Mesodermal cell (in vitro differentiated cells): ENCODE data around the gene PPP5C.

Experiments used
- H3K27ac ChIP-seq: 2 replicates; pipeline ENCODE4 v1.7.0; 2013; ENCODE audit warnings: mild to moderate bottlenecking, low read depth, low read length, moderate library complexity; ENCODE audit not compliant: severe bottlenecking
- H3K36me3 ChIP-seq: 2 replicates; pipeline ENCODE4 v1.7.1; 2013; ENCODE audit warnings: mild to moderate bottlenecking, low read length, moderate library complexity; ENCODE audit not compliant: control insufficient read depth, insufficient read depth
- H3K4me1 ChIP-seq: one replicate; pipeline ENCODE4 v1.7.1; 2013; ENCODE audit warnings: mild to moderate bottlenecking, low read length; ENCODE audit not compliant: insufficient read depth, control insufficient read depth, poor library complexity, severe bottlenecking
- H3K4me3 ChIP-seq: 2 replicates; pipeline ENCODE4 v1.7.0; 2013; ENCODE audit warnings: low read length, control low read depth, mild to moderate bottlenecking; ENCODE audit not compliant: insufficient read depth, poor library complexity, severe bottlenecking; ENCODE audit errors: extremely low read depth
- H3K9me3 ChIP-seq: 2 replicates; pipeline ENCODE4 v1.7.1; 2013; ENCODE audit warnings: mild to moderate bottlenecking, low read length, moderate library complexity; ENCODE audit not compliant: control insufficient read depth
- WGBS, 2 experiments: methylation state at CpG; one replicate each; pipeline ENCODE4 v1.1.5; 2013; ENCODE audit warnings: missing lambda C conversion rate in 2 of 2; ENCODE audit not compliant: insufficient coverage in 2 of 2; 5-methylcytosine and 5-hydroxymethylcytosine counted together

Gene PPP5C

DNA sequence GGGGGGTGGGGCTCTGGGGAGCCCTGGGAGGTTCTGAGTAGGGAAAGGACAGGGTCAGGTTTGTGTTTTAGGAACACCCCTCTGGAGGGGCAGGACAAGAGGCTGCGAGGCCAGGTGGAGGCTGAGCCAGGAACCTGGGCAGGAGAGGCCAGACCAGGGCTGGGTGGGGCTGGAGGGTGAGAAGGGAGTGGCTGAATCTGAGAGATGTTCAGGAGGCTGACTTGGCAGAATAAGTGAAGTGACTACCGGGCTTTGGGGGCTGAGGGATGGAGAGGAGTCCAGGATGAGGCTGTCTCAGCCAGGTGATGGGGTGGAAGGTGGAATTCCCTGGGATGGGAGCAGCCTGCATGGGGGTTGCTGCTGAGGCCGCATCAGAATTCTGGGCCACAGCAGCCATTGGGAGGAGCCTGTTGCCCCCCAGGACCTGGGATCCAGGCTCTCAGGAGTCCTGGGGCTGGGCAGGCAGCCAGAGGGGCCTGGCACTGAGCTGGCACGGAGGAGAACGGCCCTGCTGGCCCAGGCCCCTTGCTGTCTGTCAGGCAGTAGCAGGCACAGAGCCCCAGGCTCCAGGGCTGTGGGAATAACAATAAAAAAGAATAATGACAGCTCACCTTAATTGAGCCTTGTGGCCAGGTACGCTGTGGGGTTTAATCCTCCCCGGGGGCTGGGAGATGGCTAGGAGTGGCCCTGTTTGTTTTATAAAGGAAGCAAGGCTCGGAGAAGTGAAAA lies 3.3 kb downstream of the PPP5C start:
- H3K4me1 ChIP-seq = peaks cover 33% of the 10 kb centered on the region
- peaks cover 39% of the 10 kb centered on the region for H3K36me3 ChIP-seq
- WGBS, 2 experiments = 80 to 90% methylated on average over 5 to 7 of the region's 8 CpGs
- H3K27ac ChIP-seq = no peak overlapping the region
- H3K9me3 ChIP-seq = no peaks in the 10 kb centered on the region
- no peak overlapping the region for H3K4me3 ChIP-seq

DNA sequence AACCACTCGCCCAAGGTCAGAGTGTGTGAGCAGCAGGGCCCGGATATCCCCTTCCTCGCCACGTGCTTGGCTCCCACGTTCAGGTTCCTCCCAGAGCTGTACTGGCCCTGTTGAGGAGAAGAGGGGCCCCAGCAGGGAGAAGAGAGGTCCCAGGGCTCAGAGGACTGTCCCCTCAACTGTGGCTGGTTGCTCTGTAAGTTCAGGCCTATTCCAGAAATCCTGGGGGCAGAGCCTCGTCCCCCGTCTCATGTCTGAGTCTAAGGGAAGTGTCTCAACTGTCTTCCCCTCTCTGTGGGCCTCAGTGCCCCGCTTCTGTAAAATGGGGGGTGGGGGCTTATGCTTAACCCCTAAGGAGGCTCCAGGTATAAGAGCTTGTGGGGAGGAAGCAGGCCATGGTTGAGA lies 3.9 kb downstream of the PPP5C start:
- Histone ChIP-seq H3K4me1 (peaks cover 38% of the 10 kb centered on the region), H3K27ac (no peak overlapping the region), H3K36me3 (peaks cover 45% of the 10 kb centered on the region), H3K9me3 (no peaks in the 10 kb centered on the region), H3K4me3 (no peak overlapping the region)
- 72 to 84% methylated on average over 6 to 7 of the region's 8 CpGs for WGBS, 2 experiments

DNA sequence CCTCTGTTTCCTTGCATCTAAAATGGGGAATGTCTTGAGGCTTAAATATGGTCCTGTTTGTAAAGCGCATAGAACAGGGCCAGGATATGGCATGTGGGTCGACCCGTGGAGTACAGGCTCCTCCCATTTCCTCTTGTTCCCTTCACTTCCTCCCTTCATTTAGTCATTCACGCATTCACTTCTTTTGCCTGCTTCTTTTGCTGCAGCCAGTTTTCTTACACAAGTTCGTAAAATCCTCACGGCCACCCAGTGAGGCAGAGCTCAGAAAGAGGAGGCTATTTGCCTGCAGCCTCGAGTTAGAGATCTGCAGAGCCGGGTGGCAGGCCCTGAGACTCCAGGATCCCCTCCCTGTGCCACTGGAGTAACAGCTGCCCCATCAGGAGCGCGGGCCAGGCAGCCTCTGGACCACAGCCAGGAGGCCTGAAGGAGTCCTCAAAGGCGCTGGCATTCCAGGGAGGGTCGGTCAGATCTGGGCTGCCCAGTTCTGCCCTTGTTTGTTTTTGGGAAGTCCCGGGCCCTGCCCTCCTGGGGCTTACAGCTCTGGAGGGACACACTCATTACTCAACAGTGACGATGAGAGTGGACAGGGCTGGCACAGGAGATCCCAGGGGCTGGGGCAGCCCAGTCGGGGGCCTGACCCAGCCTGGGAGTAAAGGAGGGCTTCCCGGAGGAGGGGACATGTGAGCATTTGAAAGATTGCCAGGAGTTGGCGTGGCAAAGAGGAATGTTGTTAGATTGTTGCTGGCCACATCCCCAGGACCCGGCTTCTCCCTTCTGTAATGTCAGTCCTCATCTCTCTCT lies 4.6 kb downstream of the PPP5C start:
- Histone ChIP-seq H3K36me3 (peaks cover 52% of the 10 kb centered on the region), H3K4me3 (no peak overlapping the region), H3K9me3 (no peaks in the 10 kb centered on the region), H3K27ac (no peak overlapping the region), H3K4me1 (peaks cover 38% of the 10 kb centered on the region)
- WGBS, 2 experiments = 80 to 84% methylated on average over 14 to 15 of the region's 18 CpGs

DNA sequence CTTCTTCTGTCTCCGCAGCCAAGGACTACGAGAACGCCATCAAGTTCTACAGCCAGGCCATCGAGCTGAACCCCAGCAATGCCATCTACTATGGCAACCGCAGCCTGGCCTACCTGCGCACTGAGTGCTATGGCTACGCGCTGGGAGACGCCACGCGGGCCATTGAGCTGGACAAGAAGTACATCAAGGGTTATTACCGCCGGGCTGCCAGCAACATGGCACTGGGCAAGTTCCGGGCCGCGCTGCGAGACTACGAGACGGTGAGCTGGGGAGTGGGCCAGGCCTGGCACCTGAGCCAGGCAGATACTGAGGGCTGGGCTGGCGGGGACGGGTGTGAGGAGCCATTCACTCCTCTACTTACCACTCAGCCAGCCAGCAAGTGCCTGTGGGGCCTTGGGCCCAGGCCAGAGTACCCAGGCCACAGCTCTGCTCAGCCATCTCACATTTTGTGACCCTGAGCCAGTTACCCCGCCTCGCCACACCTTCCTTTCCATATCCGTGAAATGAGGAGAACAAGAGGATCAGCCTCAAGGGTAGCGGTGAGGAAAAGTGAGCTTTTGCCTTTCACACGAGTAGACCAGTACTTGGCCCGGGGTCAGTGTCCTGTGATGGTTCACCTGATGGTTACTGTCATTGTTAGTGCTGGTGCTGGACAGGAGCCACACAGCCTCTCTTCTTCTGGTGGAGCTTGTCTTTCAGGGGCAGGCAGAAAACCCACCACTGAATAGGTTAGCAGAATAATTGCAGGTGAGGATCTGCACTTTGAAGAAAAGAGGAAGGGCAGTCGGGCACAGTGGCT lies 7.0 kb downstream of the PPP5C start:
- 96% methylated on average over 25 to 28 of the region's 28 CpGs for WGBS, 2 experiments
- peaks cover 68% of the 10 kb centered on the region for H3K36me3 ChIP-seq

DNA sequence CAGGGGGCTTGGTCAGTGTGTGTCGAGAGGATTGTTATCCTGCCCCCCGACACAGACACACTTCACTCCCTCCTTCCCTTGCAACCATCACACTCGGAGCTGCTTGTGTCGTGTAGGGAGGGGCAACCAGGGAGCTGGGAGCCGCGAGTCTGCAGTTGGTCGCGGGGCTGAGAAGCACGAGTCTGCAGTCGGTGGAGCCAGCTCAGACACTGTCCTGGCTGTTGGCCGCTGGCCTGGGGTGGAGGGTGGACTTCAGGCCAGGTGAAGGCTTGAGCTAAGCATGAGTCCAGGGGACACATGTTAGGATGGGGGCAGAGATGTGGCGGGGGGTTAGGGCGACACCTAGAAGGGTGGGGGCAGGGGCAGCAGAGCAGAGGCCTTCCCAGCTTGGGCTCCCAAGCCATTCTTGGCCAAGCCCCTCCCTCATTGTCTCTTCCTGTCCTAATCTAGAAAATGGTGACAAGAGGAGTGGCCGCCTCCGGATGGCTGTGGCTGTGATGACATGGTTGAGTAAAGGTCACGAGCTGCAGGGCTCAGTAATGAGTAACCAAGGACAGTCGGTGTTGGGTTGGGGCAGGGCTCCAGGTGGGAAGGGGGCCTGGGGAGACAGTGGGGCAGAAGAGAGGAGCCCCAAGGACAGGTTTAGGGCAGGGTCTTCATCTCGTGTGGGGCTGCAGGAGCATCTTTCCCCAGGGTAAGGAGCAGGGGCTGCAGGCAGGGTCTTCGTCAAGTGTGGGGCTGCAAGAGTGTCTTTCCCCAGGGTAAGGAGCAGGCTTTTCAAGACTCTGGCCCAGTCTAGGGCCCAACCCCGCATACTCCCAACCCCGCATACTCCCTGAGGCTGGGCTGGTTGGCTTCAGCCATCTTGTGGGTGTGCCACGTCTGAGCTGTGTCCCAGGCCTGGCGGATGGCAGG lies 8.6 kb downstream of the PPP5C start:
- 92 to 93% methylated on average over 14 to 16 of the region's 23 CpGs for WGBS, 2 experiments
- Histone ChIP-seq H3K4me1 (peaks cover 32% of the 10 kb centered on the region), H3K36me3 (peaks cover 68% of the 10 kb centered on the region), H3K9me3 (no peaks in the 10 kb centered on the region), H3K27ac (no peak overlapping the region), H3K4me3 (no peak overlapping the region)

More for the DNA sequence above, 7.0 kb downstream of the PPP5C start:
- peaks cover 44% of the 10 kb centered on the region for H3K4me1 ChIP-seq
- no peak overlapping the region for H3K4me3 ChIP-seq
- no peaks in the 10 kb centered on the region for H3K9me3 ChIP-seq
- no peak overlapping the region for H3K27ac ChIP-seq

DNA sequence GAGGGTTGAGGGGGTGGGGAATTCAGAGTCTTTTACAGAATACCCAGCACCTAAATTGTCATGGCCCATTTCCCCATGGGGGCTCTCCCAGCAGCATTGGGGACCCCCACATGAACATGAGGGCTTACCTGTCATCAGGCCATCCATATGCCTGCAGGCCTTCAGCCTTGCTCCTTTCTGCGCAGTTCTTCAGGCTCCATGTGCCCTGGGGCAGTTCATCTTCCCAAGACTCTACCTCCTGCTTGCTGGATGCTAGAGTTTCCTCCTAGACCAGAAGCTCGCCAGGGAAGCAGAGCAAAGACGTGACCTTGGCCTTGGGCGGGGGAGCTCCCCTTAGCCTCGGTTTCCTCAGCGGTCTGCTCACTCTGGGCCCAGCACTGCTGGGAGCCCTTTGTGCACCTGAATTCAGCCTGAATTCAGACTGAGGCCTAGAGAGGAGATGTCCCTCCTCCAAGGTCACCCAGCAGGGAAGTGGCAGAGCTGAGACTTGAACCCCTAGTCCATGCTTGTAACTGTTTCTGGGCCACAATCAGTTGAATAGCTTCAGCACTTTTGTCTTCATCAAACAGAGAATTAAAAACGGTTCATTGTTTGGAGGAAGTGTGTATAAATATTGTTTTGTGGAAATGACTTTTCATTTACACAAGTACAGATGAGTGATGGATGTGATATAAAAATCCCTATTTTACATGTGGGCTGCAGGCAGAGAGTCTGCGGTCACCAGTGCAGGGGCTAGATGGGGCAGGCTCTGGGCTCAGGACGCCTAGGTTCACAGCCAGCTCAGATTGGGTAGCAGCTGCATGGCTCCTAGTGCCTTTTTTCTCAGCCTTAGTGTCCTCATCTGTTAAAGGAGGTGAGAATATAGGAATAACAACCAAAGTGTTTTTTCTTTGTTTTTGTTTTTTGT lies 9.5 kb downstream of the PPP5C start:
- H3K4me1 ChIP-seq = peaks cover 23% of the 10 kb centered on the region
- H3K36me3 ChIP-seq = peaks cover 68% of the 10 kb centered on the region
- H3K4me3 ChIP-seq = no peak overlapping the region
- H3K9me3 ChIP-seq = no peaks in the 10 kb centered on the region
- H3K27ac ChIP-seq = no peak overlapping the region
- WGBS, 2 experiments = 95 to 98% methylated on average over 7 to 8 of the region's 9 CpGs

DNA sequence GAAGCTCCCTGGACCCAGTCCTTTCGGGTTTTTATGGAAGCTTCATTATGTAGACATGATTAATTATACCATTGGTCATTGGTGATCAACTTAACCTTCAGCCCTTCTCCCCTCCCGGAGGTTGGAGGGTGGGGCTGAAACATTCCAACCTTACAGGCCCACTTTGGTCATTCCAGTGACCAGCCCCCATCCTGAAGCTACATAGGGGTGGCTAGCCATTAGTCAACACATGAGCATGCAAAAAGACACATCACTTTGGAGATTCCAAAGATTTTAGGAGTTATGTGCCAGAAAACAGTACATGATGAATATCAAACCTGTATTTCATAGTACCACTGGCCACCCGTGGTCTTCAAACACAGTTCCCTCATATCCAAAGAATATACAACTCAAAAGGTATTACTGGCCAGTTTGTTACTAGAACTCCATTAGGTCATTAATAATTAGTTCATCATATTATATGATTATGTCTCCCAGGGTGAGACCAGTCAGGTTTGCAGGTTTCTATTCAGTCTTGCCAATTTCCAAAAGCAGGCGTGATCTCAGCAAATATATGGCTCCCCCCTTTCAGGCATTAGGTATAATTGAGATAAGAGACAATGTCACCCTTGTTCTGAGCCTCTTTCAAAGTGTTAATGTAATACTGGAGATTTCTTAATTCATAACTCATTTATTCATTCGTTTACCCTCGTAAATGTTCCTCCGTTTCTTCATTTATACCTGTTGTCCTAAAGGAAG lies 11.1 kb downstream of the PPP5C start:
- peaks cover 59% of the 10 kb centered on the region for H3K36me3 ChIP-seq
- no peak overlapping the region for H3K27ac ChIP-seq
- no peaks in the 10 kb centered on the region for H3K9me3 ChIP-seq
- H3K4me1 ChIP-seq = peaks cover 22% of the 10 kb centered on the region
- 93% methylated on average over 2 of the region's 7 CpGs; no CpG with 5 or more reads in 1 of the 2 experiments for WGBS, 2 experiments
- no peak overlapping the region for H3K4me3 ChIP-seq

DNA sequence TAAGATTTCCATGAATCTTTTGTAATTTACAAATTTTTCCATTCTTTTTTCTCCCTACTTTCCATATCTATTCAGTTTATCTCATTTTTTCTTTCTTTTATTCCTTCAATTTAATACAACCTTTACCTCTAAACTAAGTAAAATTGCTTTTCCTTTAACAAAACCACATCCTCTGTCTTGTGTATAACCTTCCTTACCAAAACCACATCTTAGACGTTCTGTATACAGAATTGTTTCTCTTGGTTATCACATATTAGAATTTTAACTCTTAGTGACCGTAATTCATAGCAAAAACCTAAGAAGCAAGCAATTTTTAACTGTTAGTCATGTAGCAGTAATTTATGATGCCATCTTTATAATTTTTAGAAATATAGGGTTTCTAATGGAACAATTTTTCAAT lies 15.0 kb downstream of the PPP5C start:
- peaks cover 59% of the 10 kb centered on the region for H3K36me3 ChIP-seq
- no peak overlapping the region for H3K4me3 ChIP-seq
- H3K9me3 ChIP-seq = no peaks in the 10 kb centered on the region
- no CpG with 5 or more reads among the region's 2 CpGs for WGBS, 2 experiments
- no peak overlapping the region for H3K27ac ChIP-seq
- H3K4me1 ChIP-seq = peaks cover 19% of the 10 kb centered on the region

DNA sequence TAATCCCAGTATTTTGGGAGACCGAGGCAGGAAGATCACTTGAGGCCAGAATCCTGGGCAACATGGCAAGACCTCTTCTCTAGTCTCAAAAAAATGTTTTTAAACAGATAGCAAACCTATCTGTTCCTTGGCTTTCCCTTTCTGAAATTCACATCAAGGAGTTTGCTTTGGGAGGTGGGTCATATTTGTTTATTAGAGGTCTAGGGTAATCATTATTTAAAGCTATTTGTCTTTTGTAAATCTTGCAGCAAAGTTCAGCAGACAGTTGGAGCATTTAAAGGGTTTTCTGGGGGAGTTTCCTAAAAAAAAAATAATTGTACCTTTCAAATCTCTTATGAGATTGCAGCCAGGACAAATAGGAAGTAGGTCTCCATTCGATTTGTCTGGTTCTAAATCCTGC lies 17.5 kb downstream of the PPP5C start:
- WGBS, 2 experiments = 100% methylated on average over 2 of the region's 2 CpGs
- H3K4me3 ChIP-seq = no peak overlapping the region
- H3K36me3 ChIP-seq = peaks cover 63% of the 10 kb centered on the region
- peaks cover 3% of the 10 kb centered on the region for H3K4me1 ChIP-seq
- no peaks in the 10 kb centered on the region for H3K9me3 ChIP-seq
- no peak overlapping the region for H3K27ac ChIP-seq
